Panc1 (cell line): Measurements from ENCODE around the gene KANSL3.

Experiments
- CTCF ChIP-seq: fragments of 450-650 bp; IDR thresholded peaks from 2 replicates; pipeline ENCODE4 v1.5.1; 2017; ENCODE audit warnings: mild to moderate bottlenecking
- POLR2AphosphoS5 ChIP-seq: IDR thresholded peaks from 2 replicates; pipeline ENCODE4 v1.6.1; 2012; ENCODE audit warnings: mild to moderate bottlenecking, low read depth, low read length, moderate library complexity
- SIN3A ChIP-seq: IDR thresholded peaks from 2 replicates; pipeline ENCODE4 v1.6.1; 2012; ENCODE audit warnings: low read depth, mild to moderate bottlenecking, low read length, moderate library complexity, borderline replicate concordance; ENCODE audit not compliant: insufficient read depth
- TF ChIP-seq, protein P1 (sequence below), 2 experiments: IDR thresholded peaks; 2 replicates each; pipeline ENCODE4 v1.6.1; 2011 to 2012; ENCODE audit warnings: low read depth in 2 of 2, control low read depth in 1 of 2, low read length in 1 of 2, mild to moderate bottlenecking in 1 of 2, moderate library complexity in 1 of 2; ENCODE audit not compliant: insufficient read depth in 1 of 2

GRCh38 chr2:96664366-96664925 lies 26.3 kb upstream of the KANSL3 start:
- TF ChIP-seq CTCF (no peak), POLR2AphosphoS5 (no peak), SIN3A (no peak)
- TF ChIP-seq, protein P1, sequence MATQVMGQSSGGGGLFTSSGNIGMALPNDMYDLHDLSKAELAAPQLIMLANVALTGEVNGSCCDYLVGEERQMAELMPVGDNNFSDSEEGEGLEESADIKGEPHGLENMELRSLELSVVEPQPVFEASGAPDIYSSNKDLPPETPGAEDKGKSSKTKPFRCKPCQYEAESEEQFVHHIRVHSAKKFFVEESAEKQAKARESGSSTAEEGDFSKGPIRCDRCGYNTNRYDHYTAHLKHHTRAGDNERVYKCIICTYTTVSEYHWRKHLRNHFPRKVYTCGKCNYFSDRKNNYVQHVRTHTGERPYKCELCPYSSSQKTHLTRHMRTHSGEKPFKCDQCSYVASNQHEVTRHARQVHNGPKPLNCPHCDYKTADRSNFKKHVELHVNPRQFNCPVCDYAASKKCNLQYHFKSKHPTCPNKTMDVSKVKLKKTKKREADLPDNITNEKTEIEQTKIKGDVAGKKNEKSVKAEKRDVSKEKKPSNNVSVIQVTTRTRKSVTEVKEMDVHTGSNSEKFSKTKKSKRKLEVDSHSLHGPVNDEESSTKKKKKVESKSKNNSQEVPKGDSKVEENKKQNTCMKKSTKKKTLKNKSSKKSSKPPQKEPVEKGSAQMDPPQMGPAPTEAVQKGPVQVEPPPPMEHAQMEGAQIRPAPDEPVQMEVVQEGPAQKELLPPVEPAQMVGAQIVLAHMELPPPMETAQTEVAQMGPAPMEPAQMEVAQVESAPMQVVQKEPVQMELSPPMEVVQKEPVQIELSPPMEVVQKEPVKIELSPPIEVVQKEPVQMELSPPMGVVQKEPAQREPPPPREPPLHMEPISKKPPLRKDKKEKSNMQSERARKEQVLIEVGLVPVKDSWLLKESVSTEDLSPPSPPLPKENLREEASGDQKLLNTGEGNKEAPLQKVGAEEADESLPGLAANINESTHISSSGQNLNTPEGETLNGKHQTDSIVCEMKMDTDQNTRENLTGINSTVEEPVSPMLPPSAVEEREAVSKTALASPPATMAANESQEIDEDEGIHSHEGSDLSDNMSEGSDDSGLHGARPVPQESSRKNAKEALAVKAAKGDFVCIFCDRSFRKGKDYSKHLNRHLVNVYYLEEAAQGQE (IDR thresholded peaks at IDR 0.05; ENCODE audit: insufficient read depth in 1 of 2, low read depth in 2 of 2, low read length in 1 of 2), result no peak
